K562 (cell line): ENCODE data around the gene ZNF45. TPM values are rescaled to one million over a fixed set of nuclear protein-coding genes. Genes with fewer than 3 reads are reported as not detected.

Experiments used
- E2F3 ChIP-seq: fragments of 250-450 bp; sonication (Bioruptor Pico); IDR thresholded peaks from 2 replicates; pipeline ENCODE4 v1.4.0; 2020; ENCODE audit warnings: mild to moderate bottlenecking
- E2F6 ChIP-seq, 2 experiments: IDR thresholded peaks; 2 replicates each; pipeline ENCODE4 v1.6.1; 2011; ENCODE audit warnings: borderline replicate concordance in 1 of 2, control low read depth in 1 of 2, low read depth in 1 of 2, low read length in 1 of 2, mild to moderate bottlenecking in 1 of 2, mixed read lengths in 1 of 2, moderate library complexity in 1 of 2; ENCODE audit not compliant: insufficient read depth in 1 of 2, insufficient read length in 1 of 2, poor library complexity in 1 of 2, severe bottlenecking in 1 of 2; ENCODE audit errors: extremely low read depth in 1 of 2
- ELF1 ChIP-seq: fragments of 200-800 bp; sonication (Bioruptor generic); IDR thresholded peaks from 2 replicates; pipeline ENCODE4 v1.6.1; 2016; ENCODE audit warnings: missing genetic modification characterization, missing compliant biosample characterization
- GABPA ChIP-seq: fragments of 200-800 bp; sonication (Bioruptor generic); conservative IDR thresholded peaks from 2 replicates; pipeline ENCODE4 v1.6.1; 2016; ENCODE audit warnings: low read depth, missing genetic modification characterization, missing compliant biosample characterization
- GMEB1 ChIP-seq: fragments of 250-450 bp; sonication (Bioruptor Pico); IDR thresholded peaks from 2 replicates; pipeline ENCODE4 v1.4.0; 2020; ENCODE audit warnings: mild to moderate bottlenecking
- JUN ChIP-seq, 2 experiments: sonication (generic) in 1 of 2; formaldehyde crosslinking in 1 of 2; IDR thresholded peaks; 2 replicates each; pipeline versions ENCODE4 v1.6.1 to v1.8.0; 2012 to 2022; ENCODE audit warnings: borderline replicate concordance in 2 of 2, mild to moderate bottlenecking in 2 of 2, improper control_type of control experiment in 1 of 2, low read depth in 1 of 2, low read length in 1 of 2, missing genetic modification reagents in 1 of 2
- KLF13 ChIP-seq: fragments of 450-650 bp; IDR thresholded peaks from 2 replicates; pipeline ENCODE4 v1.6.1; 2016; ENCODE audit warnings: missing genetic modification characterization, low read depth, mild to moderate bottlenecking, missing compliant biosample characterization, moderate library complexity, borderline replicate concordance
- MCM3 ChIP-seq: fragments of 450-650 bp; IDR thresholded peaks from 2 replicates; pipeline ENCODE4 v1.6.1; 2016
- POLR2B ChIP-seq: fragments of 450-650 bp; IDR thresholded peaks from 2 replicates; pipeline ENCODE4 v1.6.1; 2018; ENCODE audit warnings: low read depth; ENCODE audit not compliant: partially characterized antibody
- POLR2G ChIP-seq: fragments of 200-400 bp; formaldehyde crosslinking; IDR thresholded peaks from 2 replicates; pipeline ENCODE4 v1.6.1; 2017; ENCODE audit warnings: low read depth, mild to moderate bottlenecking, antibody characterized with exemption, low read length, moderate library complexity
- POLR2H ChIP-seq: IDR thresholded peaks from 2 replicates; pipeline ENCODE4 v1.6.1; 2016; ENCODE audit warnings: missing genetic modification characterization, low read depth, mild to moderate bottlenecking, control low read depth, missing compliant biosample characterization, moderate library complexity
- RB1 ChIP-seq: fragments of 450-650 bp; IDR thresholded peaks from 2 replicates; pipeline ENCODE4 v1.6.1; 2017; ENCODE audit warnings: low read depth, mild to moderate bottlenecking
- RBFOX2 ChIP-seq: fragments of 200-400 bp; formaldehyde crosslinking; IDR thresholded peaks from 2 replicates; pipeline ENCODE4 v1.6.1; 2017; ENCODE audit warnings: low read depth, mild to moderate bottlenecking, low read length, moderate library complexity
- TARDBP ChIP-seq: fragments of 450-650 bp; IDR thresholded peaks from 2 replicates; pipeline ENCODE4 v1.6.1; 2016
- TBL1XR1 ChIP-seq, 2 experiments: IDR thresholded peaks; 2 replicates each; pipeline ENCODE4 v1.6.1; 2012; ENCODE audit warnings: improper control_type of control experiment in 2 of 2, low read length in 2 of 2, mild to moderate bottlenecking in 1 of 2
- TRIM24 ChIP-seq, 2 experiments: fragments of 450-650 bp; IDR thresholded peaks; 2 replicates each; pipeline ENCODE4 v1.6.1; 2016
- UBTF ChIP-seq, 2 experiments: IDR thresholded peaks; 2 replicates each; pipeline ENCODE4 v1.6.1; 2012; ENCODE audit warnings: improper control_type of control experiment in 2 of 2, low read depth in 2 of 2, low read length in 2 of 2, borderline replicate concordance in 1 of 2
- ZFX ChIP-seq: sonication (generic); formaldehyde crosslinking; IDR thresholded peaks from 2 replicates; pipeline ENCODE4 v1.8.0; 2022; ENCODE audit warnings: mild to moderate bottlenecking, missing genetic modification reagents, moderate library complexity
- polyA plus RNA-seq, 8 experiments: library from polyadenylated mRNA; depleted of rRNA in 4 of 8; stranded (reverse) in 5 of 8; unstranded in 3 of 8; fragments of >200 nt; fragmentation: Nextera tagmentation in 2 of 8; fragmentation: Illumina TruSeq in 1 of 8; extraction: Ambion mirVana in 2 of 8; extraction: Trizol in 1 of 8; gene quantifications; 2 replicates each; pipeline versions ENCODE4 v1.2.1 to v1.2.3, GENCODE V29; 2011 to 2014; ENCODE audit warnings: inconsistent platforms in 1 of 8, missing spikeins in 1 of 8
- total RNA-seq, 7 experiments: library from RNA; depleted of rRNA in 6 of 7; stranded (reverse); fragments of >200 nt in 6 of 7; fragmentation: Illumina TruSeq in 2 of 7; extraction: Trizol in 2 of 7; gene quantifications; 2 replicates each; pipeline versions ENCODE4 v1.2.1 to v1.2.3, GENCODE V29; 2011 to 2021; ENCODE audit warnings: low replicate concordance in 1 of 7

ZNF45 gene
- total and polyA plus RNA-seq, 9 of the 15 experiments (the other 6 are each of a cell fraction or from before 2014, with no cell fraction given), result 2.6 to 10.6 (median 9.4) TPM

- peak; percentile 28 to 74; a peak in 1 of 4 replicates for TF ChIP-seq UBTF (IDR thresholded peaks at IDR 0.05; ENCODE audit: borderline replicate concordance in 1 of 2, low read depth in 2 of 2, low read length in 2 of 2)
- TF ChIP-seq E2F6 (IDR thresholded peaks at IDR 0.05; ENCODE audit: borderline replicate concordance in 1 of 2, extremely low read depth in 1 of 2, insufficient read depth in 1 of 2, insufficient read length in 1 of 2, low read depth in 1 of 2, low read length in 1 of 2, poor library complexity in 1 of 2, severe bottlenecking in 1 of 2), result peak in 1 of 2 experiments; percentile 77
- TF ChIP-seq GABPA, result peak; percentile 99
- peak; percentile 39; the same call in 1 of the 2 replicates for TF ChIP-seq TARDBP
- peak; percentile 61; the same call in 1 of the 2 replicates for TF ChIP-seq POLR2H
- TF ChIP-seq KLF13 (tag), result peak; percentile 76; the same call in 1 of the 2 replicates
- TF ChIP-seq GMEB1 (CRISPR knock-in tag), result peak; percentile 37; the same call in 1 of the 2 replicates
- TF ChIP-seq POLR2B, result peak; percentile 56
- peak; percentile 56; the same call in 1 of the 2 replicates for TF ChIP-seq RB1
- TF ChIP-seq POLR2G, result peak; percentile 85
- no peak for TF ChIP-seq TRIM24 (IDR thresholded peaks at IDR 0.05)
- TF ChIP-seq ZFX (CRISPR knock-in tag), result peak; percentile 88
- TF ChIP-seq TBL1XR1 (IDR thresholded peaks at IDR 0.05; ENCODE audit: low read length in 2 of 2), result 0 out of 4 replicates have a peak, but pooled peaks of 1 of the 2 experiments have one; percentile 13
- peak; percentile 95 for TF ChIP-seq ELF1
- TF ChIP-seq JUN (IDR thresholded peaks at IDR 0.05; ENCODE audit: borderline replicate concordance, low read depth, low read length), result 0 out of 2 replicates have a peak, but pooled peaks have one; percentile 9
- no peak for TF ChIP-seq JUN (CRISPR knock-in tag; IDR thresholded peaks at IDR 0.05; ENCODE audit: borderline replicate concordance)
- TF ChIP-seq RBFOX2, result peak; percentile 86
- TF ChIP-seq E2F3, result peak; percentile 85; the same call in 1 of the 2 replicates
- TF ChIP-seq MCM3, result no peak
These were observed at the start of gene ZNF45 (continued) for GRCh38 chr19:43934985-43935708.
